HG03039 (cell line): ENCODE measurements around the gene DES.

Experiments used
- ATAC-seq: cut with Tn5 transposase; IDR thresholded peaks from one replicate; pipeline ENCODE4 v1.9.1; 2021; ENCODE audit warnings: mild to moderate bottlenecking, moderate library complexity; ENCODE audit not compliant: unreplicated experiment

The DES gene

GRCh38 chr2:219437690-219438206 lies 19.6 kb downstream of the DES start:
- no peak for ATAC-seq

- ATAC-seq: no peak
Observed at GRCh38 chr2:219438453-219438852, 20.3 kb downstream of the DES start.

- no peak for ATAC-seq
Observed at GRCh38 chr2:219439506-219439905, 21.3 kb downstream of the DES start.

GRCh38 chr2:219440388-219441256 lies 22.4 kb downstream of the DES start:
- ATAC-seq: no peak

- ATAC-seq: no peak
Observed at GRCh38 chr2:219441451-219442255, 23.5 kb downstream of the DES start.

GRCh38 chr2:219442256-219443015 lies 24.3 kb downstream of the DES start:
- no peak for ATAC-seq

- no peak for ATAC-seq
Observed at GRCh38 chr2:219443016-219443696, 25.0 kb downstream of the DES start.

- ATAC-seq: no peak
Observed at GRCh38 chr2:219443697-219444023, 25.5 kb downstream of the DES start.

GRCh38 chr2:219444566-219445091 lies 26.5 kb downstream of the DES start:
- no peak for ATAC-seq

GRCh38 chr2:219445220-219445640 lies 27.1 kb downstream of the DES start:
- ATAC-seq: no peak

GRCh38 chr2:219446101-219446504 lies 27.9 kb downstream of the DES start:
- ATAC-seq: no peak

- no peak for ATAC-seq
Observed at GRCh38 chr2:219446689-219447088, 28.5 kb downstream of the DES start.

GRCh38 chr2:219447242-219448098 lies 29.3 kb downstream of the DES start:
- no peak for ATAC-seq

- no peak for ATAC-seq
Observed at GRCh38 chr2:219448099-219448775, 30.1 kb downstream of the DES start.

GRCh38 chr2:219448776-219449341 lies 30.7 kb downstream of the DES start:
- ATAC-seq: no peak

- no peak for ATAC-seq
Observed at GRCh38 chr2:219449609-219450008, 31.4 kb downstream of the DES start.

- ATAC-seq: no peak
Observed at GRCh38 chr2:219451661-219452360, 33.6 kb downstream of the DES start.
